ENCODE measurements around the gene TNFAIP2. TPM values are rescaled to one million over a fixed set of nuclear protein-coding genes. Genes with fewer than 3 reads are reported as not detected.

The TNFAIP2 gene
- total RNA-seq, 1 donor from 2014 or later: 82.7 TPM

- Histone ChIP-seq H3K9me3 (no peaks in the 10 kb centered on the region), H3K4me1 (peaks cover 16% of the 10 kb centered on the region), H3K27ac (no peak overlapping the region), H3K36me3 (no peaks in the 10 kb centered on the region), H3K4me3 (no peak overlapping the region), H3K27me3 (no peaks in the 10 kb centered on the region)
- intact Hi-C loops (cut with DNase I): no loop called here
- no peak for DNase-seq (ENCODE audit: extremely low spot score in 2 of 2)
- no peak for TF ChIP-seq POLR2AphosphoS5 (IDR thresholded peaks at IDR 0.05; ENCODE audit: insufficient read depth in 1 of 2, low read depth in 1 of 2)
- no peak for TF ChIP-seq CTCF (IDR thresholded peaks at IDR 0.05)
- no peak for TF ChIP-seq POLR2A (IDR thresholded peaks at IDR 0.05)
Observed at GRCh38 chr14:103086771-103087342, 36.4 kb upstream of the TNFAIP2 start.

- TF ChIP-seq POLR2A (IDR thresholded peaks at IDR 0.05) (no peak), CTCF (IDR thresholded peaks at IDR 0.05) (no peak), POLR2AphosphoS5 (IDR thresholded peaks at IDR 0.05; ENCODE audit: insufficient read depth in 1 of 2, low read depth in 1 of 2) (no peak)
- Histone ChIP-seq H3K9me3 (no peaks in the 10 kb centered on the region), H3K36me3 (no peaks in the 10 kb centered on the region), H3K4me1 (peaks cover 16% of the 10 kb centered on the region), H3K4me3 (no peak overlapping the region), H3K27ac (no peak overlapping the region), H3K27me3 (no peaks in the 10 kb centered on the region)
- intact Hi-C loops (cut with DNase I): no loop called here
- no peak for DNase-seq (ENCODE audit: extremely low spot score in 2 of 2)
Observed at GRCh38 chr14:103087343-103087835, 35.9 kb upstream of the TNFAIP2 start.

- intact Hi-C loops (cut with DNase I): no loop called here
- no peak for DNase-seq (ENCODE audit: extremely low spot score in 2 of 2)
- Histone ChIP-seq H3K4me1 (peaks cover 19% of the 10 kb centered on the region), H3K4me3 (no peak overlapping the region), H3K36me3 (no peaks in the 10 kb centered on the region), H3K27me3 (no peaks in the 10 kb centered on the region), H3K9me3 (no peaks in the 10 kb centered on the region), H3K27ac (no peak overlapping the region)
- TF ChIP-seq POLR2A (IDR thresholded peaks at IDR 0.05) (no peak), CTCF (IDR thresholded peaks at IDR 0.05) (no peak), POLR2AphosphoS5 (IDR thresholded peaks at IDR 0.05; ENCODE audit: insufficient read depth in 1 of 2, low read depth in 1 of 2) (no peak)
Observed at GRCh38 chr14:103088921-103089320, 34.3 kb upstream of the TNFAIP2 start.

- H3K27ac ChIP-seq: no peak overlapping the region
- intact Hi-C loops (cut with DNase I): no loop called here
- H3K36me3 ChIP-seq: no peaks in the 10 kb centered on the region
- no peaks in the 10 kb centered on the region for H3K27me3 ChIP-seq
- H3K4me1 ChIP-seq: peaks cover 21% of the 10 kb centered on the region
- DNase-seq (ENCODE audit: extremely low spot score in 2 of 2): no peak
- H3K9me3 ChIP-seq: no peaks in the 10 kb centered on the region
- no peak overlapping the region for H3K4me3 ChIP-seq
- TF ChIP-seq POLR2A (IDR thresholded peaks at IDR 0.05) (no peak), CTCF (IDR thresholded peaks at IDR 0.05) (no peak), POLR2AphosphoS5 (IDR thresholded peaks at IDR 0.05; ENCODE audit: insufficient read depth in 1 of 2, low read depth in 1 of 2) (no peak)
Observed at GRCh38 chr14:103089386-103090335, 33.6 kb upstream of the TNFAIP2 start.
